Choroid plexus epithelial cell (primary cell): ENCODE results near the gene SH3TC2.

Experiments used
- DNase-seq: peaks from one replicate; pipeline ENCODE4 v3.0.0-alpha.2; 2010; ENCODE audit warnings: low read depth
- H3K4me3 ChIP-seq: 2 replicates; pipeline ENCODE4 v1.5.1; 2011; ENCODE audit warnings: low read depth, mild to moderate bottlenecking, control low read depth, low read length, moderate library complexity
- TF ChIP-seq, protein P1 (sequence below): conservative IDR thresholded peaks from 2 replicates; pipeline ENCODE4 v1.5.1; 2011; ENCODE audit warnings: low read depth, mild to moderate bottlenecking, control low read depth, inconsistent platforms, low read length, moderate library complexity

SH3TC2 gene

GRCh38 chr5:149040421-149040820 is 22.4 kb downstream of the SH3TC2 start:
- H3K4me3 ChIP-seq: no peak overlapping the region
- no peak for DNase-seq
- TF ChIP-seq, protein P1, sequence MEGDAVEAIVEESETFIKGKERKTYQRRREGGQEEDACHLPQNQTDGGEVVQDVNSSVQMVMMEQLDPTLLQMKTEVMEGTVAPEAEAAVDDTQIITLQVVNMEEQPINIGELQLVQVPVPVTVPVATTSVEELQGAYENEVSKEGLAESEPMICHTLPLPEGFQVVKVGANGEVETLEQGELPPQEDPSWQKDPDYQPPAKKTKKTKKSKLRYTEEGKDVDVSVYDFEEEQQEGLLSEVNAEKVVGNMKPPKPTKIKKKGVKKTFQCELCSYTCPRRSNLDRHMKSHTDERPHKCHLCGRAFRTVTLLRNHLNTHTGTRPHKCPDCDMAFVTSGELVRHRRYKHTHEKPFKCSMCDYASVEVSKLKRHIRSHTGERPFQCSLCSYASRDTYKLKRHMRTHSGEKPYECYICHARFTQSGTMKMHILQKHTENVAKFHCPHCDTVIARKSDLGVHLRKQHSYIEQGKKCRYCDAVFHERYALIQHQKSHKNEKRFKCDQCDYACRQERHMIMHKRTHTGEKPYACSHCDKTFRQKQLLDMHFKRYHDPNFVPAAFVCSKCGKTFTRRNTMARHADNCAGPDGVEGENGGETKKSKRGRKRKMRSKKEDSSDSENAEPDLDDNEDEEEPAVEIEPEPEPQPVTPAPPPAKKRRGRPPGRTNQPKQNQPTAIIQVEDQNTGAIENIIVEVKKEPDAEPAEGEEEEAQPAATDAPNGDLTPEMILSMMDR: no peak

GRCh38 chr5:149039506-149039905 is 23.4 kb downstream of the SH3TC2 start:
- TF ChIP-seq, protein P1: no peak
- no peak for DNase-seq
- no peak overlapping the region for H3K4me3 ChIP-seq

DNA sequence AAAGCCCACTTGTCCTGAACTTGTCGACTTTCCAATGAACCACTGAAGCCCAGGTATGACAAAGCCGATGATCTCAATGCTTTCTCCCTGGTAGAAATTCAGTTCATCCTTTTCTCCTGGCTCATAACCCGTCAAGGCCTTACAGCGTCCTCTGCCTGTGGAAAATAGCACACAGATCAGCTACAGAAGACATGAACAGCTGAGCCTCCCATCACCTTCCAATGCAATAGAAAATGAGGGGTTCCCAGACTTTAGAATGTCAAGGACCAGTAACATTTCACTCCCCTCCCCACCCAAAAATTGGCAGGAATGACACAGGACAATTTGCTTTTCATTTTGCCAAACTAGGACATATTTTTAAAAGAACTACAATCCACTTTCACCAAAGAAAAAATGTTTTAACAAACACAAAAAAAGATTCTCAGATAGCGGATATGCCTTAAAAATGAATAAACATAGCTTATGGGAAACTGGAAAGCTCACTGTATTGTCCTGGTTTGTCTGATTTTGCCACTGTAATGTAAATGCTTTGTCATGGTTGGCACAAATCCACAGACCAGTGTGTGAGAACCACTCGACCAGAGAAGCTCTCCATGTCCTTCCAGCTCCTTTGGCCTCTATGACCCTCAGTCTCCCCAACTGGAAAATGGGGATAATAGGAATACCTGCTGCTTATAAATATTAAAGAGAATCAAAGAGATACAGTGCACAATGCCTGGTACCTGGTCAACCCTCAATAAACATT is 24.4 kb downstream of the SH3TC2 start:
- DNase-seq: no peak
- TF ChIP-seq, protein P1: no peak
- H3K4me3 ChIP-seq: no peak overlapping the region

- TF ChIP-seq, protein P1: no peak
- no peak for DNase-seq
- H3K4me3 ChIP-seq: no peak overlapping the region
These were observed 25.0 kb downstream of the SH3TC2 start for GRCh38 chr5:149037817-149038216.

DNA sequence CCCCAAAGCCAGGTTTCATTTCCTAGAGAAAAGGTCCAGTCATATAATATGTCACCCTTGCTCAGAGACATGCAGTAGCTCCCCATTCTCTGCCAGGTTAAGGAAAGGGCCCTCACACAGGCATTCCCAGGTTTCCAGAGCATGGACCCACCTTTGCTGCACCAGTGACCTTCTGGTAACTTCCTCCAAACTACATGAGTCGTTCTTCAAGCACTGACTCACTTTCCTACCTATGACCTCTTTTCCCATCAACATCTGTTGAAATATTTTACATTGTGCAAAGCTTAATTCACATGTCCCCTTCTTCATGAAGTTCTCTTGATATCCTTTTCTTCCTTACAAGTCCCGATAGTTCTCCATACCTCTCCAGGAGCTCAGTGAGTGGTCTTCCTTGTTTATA is 25.9 kb downstream of the SH3TC2 start:
- no peak overlapping the region for H3K4me3 ChIP-seq
- TF ChIP-seq, protein P1: no peak
- peak; percentile 58 for DNase-seq

GRCh38 chr5:149036168-149036567 is 26.7 kb downstream of the SH3TC2 start:
- DNase-seq: no peak
- TF ChIP-seq, protein P1: no peak
- no peak overlapping the region for H3K4me3 ChIP-seq

DNA sequence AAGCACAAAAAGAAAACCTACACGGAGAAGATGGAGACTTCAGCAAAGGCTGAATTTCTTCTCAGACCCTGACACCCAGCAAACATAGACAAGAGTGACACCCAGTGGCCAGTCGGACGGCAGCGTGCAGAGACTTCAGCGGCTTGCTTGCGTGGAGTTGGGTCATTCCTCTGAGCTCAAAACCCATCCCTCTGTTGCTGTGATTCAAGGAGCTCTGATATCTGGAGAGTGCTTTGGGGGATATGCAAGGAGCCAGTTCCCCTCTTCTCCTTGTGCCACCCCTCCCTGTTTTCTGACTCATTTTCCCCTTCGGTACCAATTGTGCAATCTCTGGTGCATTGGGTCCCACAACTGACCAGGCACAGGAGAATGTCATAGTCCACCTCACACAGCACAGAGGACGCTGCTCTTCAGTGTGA is 27.5 kb downstream of the SH3TC2 start:
- peak; percentile 90 for DNase-seq
- H3K4me3 ChIP-seq: no peak overlapping the region
- TF ChIP-seq, protein P1: peak; percentile 96
